Inflammatory macrophage (primary cell): ENCODE results near the gene ROBO2.

ENCODE experiments used
- DNase-seq, 2 donors: peaks; one replicate each; pipeline ENCODE4 v3.0.0-alpha.2; 2020 to 2022

Gene ROBO2

GRCh38 chr3:77426531-77426930 is 386.6 kb downstream of the ROBO2 start:
- DNase-seq, result no peak

- DNase-seq, result no peak
Measured at GRCh38 chr3:77427528-77427927, 387.6 kb downstream of the ROBO2 start.

GRCh38 chr3:77436908-77437307 is 397.0 kb downstream of the ROBO2 start:
- no peak for DNase-seq

GRCh38 chr3:77446084-77446483 is 406.2 kb downstream of the ROBO2 start:
- no peak for DNase-seq

GRCh38 chr3:77446761-77447160 is 406.9 kb downstream of the ROBO2 start:
- no peak for DNase-seq

GRCh38 chr3:77449459-77450350 is 409.8 kb downstream of the ROBO2 start:
- no peak for DNase-seq

- DNase-seq, result no peak
Measured at GRCh38 chr3:77456431-77456830, 416.5 kb downstream of the ROBO2 start.

GRCh38 chr3:77456906-77457305 is 417.0 kb downstream of the ROBO2 start:
- no peak for DNase-seq

- no peak for DNase-seq
Measured at GRCh38 chr3:77459926-77460325, 420.0 kb downstream of the ROBO2 start.

- DNase-seq, result no peak
Measured at GRCh38 chr3:77460326-77460725, 420.4 kb downstream of the ROBO2 start.

- DNase-seq, result no peak
Measured at GRCh38 chr3:77462951-77463350, 423.1 kb downstream of the ROBO2 start.

- DNase-seq, result no peak
Measured at GRCh38 chr3:77464111-77464688, 424.3 kb downstream of the ROBO2 start.

- DNase-seq, result no peak
Measured at GRCh38 chr3:77466562-77467115, 426.7 kb downstream of the ROBO2 start.

GRCh38 chr3:77467702-77468625 is 428.1 kb downstream of the ROBO2 start:
- no peak for DNase-seq

GRCh38 chr3:77468626-77469020 is 428.7 kb downstream of the ROBO2 start:
- no peak for DNase-seq

GRCh38 chr3:77475507-77475906 is 435.6 kb downstream of the ROBO2 start:
- DNase-seq, result no peak

GRCh38 chr3:77479021-77479420 is 439.1 kb downstream of the ROBO2 start:
- no peak for DNase-seq

GRCh38 chr3:77489216-77489615 is 449.3 kb downstream of the ROBO2 start:
- no peak for DNase-seq

GRCh38 chr3:77491961-77492360 is 452.1 kb downstream of the ROBO2 start:
- no peak for DNase-seq

GRCh38 chr3:77500721-77501120 is 460.8 kb downstream of the ROBO2 start:
- DNase-seq, result no peak

GRCh38 chr3:77506384-77506783 is 466.5 kb downstream of the ROBO2 start:
- DNase-seq, result no peak

GRCh38 chr3:77513542-77513941 is 473.6 kb downstream of the ROBO2 start:
- no peak for DNase-seq

- DNase-seq, result no peak
Measured at GRCh38 chr3:77514766-77515165, 474.9 kb downstream of the ROBO2 start.
